Gastrocnemius medialis (tissue), 4 donors: Measurements from ENCODE around the gene GPI.

ENCODE experiments used
- POLR2A ChIP-seq, 2 donors: fragments of 450-650 bp; IDR thresholded peaks; one replicate each; pipeline ENCODE4 v1.6.1; 2017; ENCODE audit warnings: antibody characterized with exemption in 2 of 2, mild to moderate bottlenecking in 2 of 2, moderate library complexity in 2 of 2
- TF ChIP-seq, protein P1 (sequence below), 5 experiments: fragments of 450-650 bp in 3 of 5; fragments of 200-600 bp in 2 of 5; sonication (generic) in 2 of 5; IDR thresholded peaks in 4 of 5; conservative IDR thresholded peaks in 1 of 5; 1 replicate in 4 of 5; 2 replicates in 1 of 5; pipeline ENCODE4 v1.5.1; 2016 to 2019; ENCODE audit warnings: antibody characterized with exemption in 5 of 5, mild to moderate bottlenecking in 3 of 5, moderate library complexity in 3 of 5

GRCh38 chr19:34370117-34370516, 5.1 kb downstream of the GPI start:
- TF ChIP-seq POLR2A (IDR thresholded peaks at IDR 0.05) = no peak
- TF ChIP-seq, protein P1, sequence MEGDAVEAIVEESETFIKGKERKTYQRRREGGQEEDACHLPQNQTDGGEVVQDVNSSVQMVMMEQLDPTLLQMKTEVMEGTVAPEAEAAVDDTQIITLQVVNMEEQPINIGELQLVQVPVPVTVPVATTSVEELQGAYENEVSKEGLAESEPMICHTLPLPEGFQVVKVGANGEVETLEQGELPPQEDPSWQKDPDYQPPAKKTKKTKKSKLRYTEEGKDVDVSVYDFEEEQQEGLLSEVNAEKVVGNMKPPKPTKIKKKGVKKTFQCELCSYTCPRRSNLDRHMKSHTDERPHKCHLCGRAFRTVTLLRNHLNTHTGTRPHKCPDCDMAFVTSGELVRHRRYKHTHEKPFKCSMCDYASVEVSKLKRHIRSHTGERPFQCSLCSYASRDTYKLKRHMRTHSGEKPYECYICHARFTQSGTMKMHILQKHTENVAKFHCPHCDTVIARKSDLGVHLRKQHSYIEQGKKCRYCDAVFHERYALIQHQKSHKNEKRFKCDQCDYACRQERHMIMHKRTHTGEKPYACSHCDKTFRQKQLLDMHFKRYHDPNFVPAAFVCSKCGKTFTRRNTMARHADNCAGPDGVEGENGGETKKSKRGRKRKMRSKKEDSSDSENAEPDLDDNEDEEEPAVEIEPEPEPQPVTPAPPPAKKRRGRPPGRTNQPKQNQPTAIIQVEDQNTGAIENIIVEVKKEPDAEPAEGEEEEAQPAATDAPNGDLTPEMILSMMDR (IDR thresholded peaks at IDR 0.05 in 4 of 5, conservative IDR thresholded peaks at IDR 0.05 in 1 of 5) = no peak
